H1 (cell line): Measurements from ENCODE around the gene IFNA1. TPM values are rescaled to one million over a fixed set of nuclear protein-coding genes. Genes with fewer than 3 reads are reported as not detected.

Experiments used
- CTCF ChIA-PET: fragments of 300-600 bp; sonication (Branson Sonifier 250); formaldehyde crosslinking; loops from one replicate; lab custom pipeline; 2021; ENCODE audit not compliant: partially characterized antibody; lab: Charles Lee
- POLR2A ChIA-PET: fragments of 300-600 bp; sonication (Branson Sonifier 250); formaldehyde crosslinking; loops from one replicate; lab custom pipeline; 2021; ENCODE audit warnings: inconsistent platforms; ENCODE audit not compliant: partially characterized antibody; lab: Charles Lee
- DNase-seq, 2 experiments: peaks; one replicate each; pipeline versions ENCODE4 v3.0.0 to v3.0.0-alpha.2; 2010 to 2022; ENCODE audit warnings: low spot score in 2 of 2, low read depth in 1 of 2, mixed read lengths in 1 of 2
- FAIRE-seq: peaks from 2 replicates; lab custom pipeline; 2011; peaks lifted over from hg19 to GRCh38; lab: Jason Lieb, UNC
- H2AFZ ChIP-seq: 2 replicates; pipeline ENCODE4 v1.8.1; 2012; ENCODE audit warnings: low read length, inconsistent platforms
- H2AK5ac ChIP-seq: 2 replicates; pipeline ENCODE4 v1.6.1; 2013; ENCODE audit warnings: low read depth, low read length
- H2BK120ac ChIP-seq: replicated peaks from 2 replicates; pipeline ENCODE3; 2013; ENCODE audit warnings: low read depth, low read length, inconsistent platforms
- H2BK12ac ChIP-seq: 2 replicates; pipeline ENCODE4 v1.6.1; 2013; ENCODE audit warnings: low read depth, low read length
- H2BK15ac ChIP-seq: 2 replicates; pipeline ENCODE4 v1.6.1; 2013; ENCODE audit warnings: low read length
- H2BK20ac ChIP-seq: 2 replicates; pipeline ENCODE4 v1.6.1; 2013; ENCODE audit warnings: low read length
- H2BK5ac ChIP-seq: 2 replicates; pipeline ENCODE4 v1.6.1; 2013; ENCODE audit warnings: low read depth, low read length
- H3K14ac ChIP-seq: 2 replicates; pipeline ENCODE4 v1.6.1; 2013; ENCODE audit warnings: inconsistent platforms; ENCODE audit not compliant: insufficient read length
- H3K18ac ChIP-seq: 2 replicates; pipeline ENCODE4 v1.6.1; 2013; ENCODE audit warnings: low read length; ENCODE audit errors: extremely low read depth
- H3K23ac ChIP-seq: 2 replicates; pipeline ENCODE4 v1.6.1; 2013; ENCODE audit warnings: inconsistent platforms; ENCODE audit not compliant: insufficient read length
- H3K23me2 ChIP-seq: 2 replicates; pipeline ENCODE4 v1.6.1; 2013; ENCODE audit warnings: low read depth, low read length
- H3K27ac ChIP-seq: 2 replicates; pipeline ENCODE4 v1.6.1; 2011; ENCODE audit warnings: low read depth, low read length, inconsistent platforms
- H3K27me3 ChIP-seq, 4 experiments: replicated peaks in 1 of 4; 1 replicate in 1 of 4; 2 replicates in 3 of 4; pipeline versions ENCODE4 v1.6.1 to v1.8.1; 2011 to 2013; ENCODE audit warnings: low read length in 3 of 4, mild to moderate bottlenecking in 3 of 4, inconsistent platforms in 2 of 4, mixed read lengths in 2 of 4, moderate library complexity in 1 of 4; ENCODE audit not compliant: control insufficient read depth in 3 of 4, insufficient read depth in 3 of 4; ENCODE audit errors: extremely low read depth in 1 of 4
- H3K36me3 ChIP-seq, 4 experiments: 2 replicates each; pipeline versions ENCODE4 v1.6.1 to v1.8.1; 2011 to 2013; ENCODE audit warnings: mild to moderate bottlenecking in 4 of 4, low read length in 3 of 4, moderate library complexity in 2 of 4, control low read depth in 1 of 4, inconsistent platforms in 1 of 4; ENCODE audit not compliant: insufficient read depth in 4 of 4, control insufficient read depth in 2 of 4
- H3K4ac ChIP-seq: replicated peaks from 2 replicates; pipeline ENCODE3; 2013; ENCODE audit warnings: low read length, low read depth, mixed read lengths, inconsistent platforms; ENCODE audit not compliant: insufficient read length
- H3K4me1 ChIP-seq, 4 experiments: replicated peaks in 1 of 4; 1 replicate in 1 of 4; 2 replicates in 3 of 4; pipeline versions ENCODE4 v1.6.1 to v1.8.1; 2011 to 2013; ENCODE audit warnings: low read length in 3 of 4, inconsistent platforms in 2 of 4, mixed read lengths in 1 of 4; ENCODE audit not compliant: insufficient read depth in 4 of 4, control insufficient read depth in 3 of 4
- H3K4me2 ChIP-seq, 2 experiments: 2 replicates each; pipeline versions ENCODE4 v1.6.1 to v1.8.1; 2011 to 2013; ENCODE audit warnings: low read depth in 2 of 2, low read length in 2 of 2, control low read depth in 1 of 2, inconsistent platforms in 1 of 2, mild to moderate bottlenecking in 1 of 2; ENCODE audit not compliant: insufficient read depth in 1 of 2
- H3K4me3 ChIP-seq, 4 experiments: fragments of 200-600, 300-600 bp in 1 of 4; sonication (generic), shearing (Covaris generic), sonication (Bioruptor Twin) in 1 of 4; 2 replicates each; pipeline versions ENCODE4 v1.5.1 to v1.8.1; 2011 to 2016; ENCODE audit warnings: low read length in 4 of 4, low read depth in 3 of 4, control low read depth in 2 of 4, inconsistent platforms in 2 of 4, mild to moderate bottlenecking in 2 of 4, mixed read lengths in 1 of 4, moderate library complexity in 1 of 4; ENCODE audit not compliant: insufficient read depth in 2 of 4; ENCODE audit errors: extremely low read depth in 1 of 4
- H3K56ac ChIP-seq: replicated peaks from 2 replicates; pipeline ENCODE3; 2013; ENCODE audit warnings: low read depth, mild to moderate bottlenecking, mixed read lengths, low read length, inconsistent platforms; ENCODE audit not compliant: insufficient read length
- H3K79me1 ChIP-seq: 2 replicates; pipeline ENCODE4 v1.6.1; 2013; ENCODE audit warnings: low read depth, low read length, control low read depth
- H3K79me2 ChIP-seq, 2 experiments: 2 replicates each; pipeline versions ENCODE4 v1.6.1 to v1.8.1; 2012 to 2013; ENCODE audit warnings: low read length in 2 of 2, mild to moderate bottlenecking in 2 of 2, inconsistent platforms in 1 of 2; ENCODE audit not compliant: insufficient read depth in 2 of 2, control insufficient read depth in 1 of 2
- H3K9ac ChIP-seq, 4 experiments: replicated peaks in 1 of 4; 1 replicate in 1 of 4; 2 replicates in 3 of 4; pipeline versions ENCODE4 v1.6.1 to v1.8.1; 2011 to 2013; ENCODE audit warnings: low read depth in 3 of 4, low read length in 3 of 4, control low read depth in 2 of 4, mild to moderate bottlenecking in 2 of 4, moderate library complexity in 2 of 4, inconsistent platforms in 1 of 4; ENCODE audit errors: extremely low read depth in 1 of 4
- H3K9me3 ChIP-seq, 2 experiments: 2 replicates each; pipeline versions ENCODE4 v1.6.1 to v1.8.1; 2012 to 2013; ENCODE audit warnings: mild to moderate bottlenecking in 2 of 2, moderate library complexity in 2 of 2, control low read depth in 1 of 2, inconsistent platforms in 1 of 2, low read depth in 1 of 2, low read length in 1 of 2, mixed read lengths in 1 of 2; ENCODE audit not compliant: insufficient read depth in 2 of 2
- H4K20me1 ChIP-seq, 2 experiments: replicated peaks in 1 of 2; 2 replicates each; pipeline versions ENCODE3 to v1.8.1; 2011 to 2013; ENCODE audit warnings: inconsistent platforms in 2 of 2, low read length in 2 of 2, mild to moderate bottlenecking in 1 of 2; ENCODE audit not compliant: insufficient read depth in 2 of 2, control insufficient read depth in 1 of 2
- H4K5ac ChIP-seq: 2 replicates; pipeline ENCODE4 v1.6.1; 2013; ENCODE audit warnings: low read length, low read depth, mixed read lengths, inconsistent platforms; ENCODE audit not compliant: insufficient read length
- H4K8ac ChIP-seq: 2 replicates; pipeline ENCODE4 v1.8.0; 2013; ENCODE audit warnings: mild to moderate bottlenecking, moderate library complexity, low read length, inconsistent platforms; ENCODE audit not compliant: insufficient read depth; ENCODE audit errors: extremely low read depth
- H4K91ac ChIP-seq: replicated peaks from 2 replicates; pipeline ENCODE3; 2013; ENCODE audit warnings: low read length, mixed read lengths, inconsistent platforms; ENCODE audit not compliant: insufficient read length
- ASH2L ChIP-seq: fragments of 200-600, 300-600 bp; sonication (generic); IDR thresholded peaks from one replicate; pipeline ENCODE4 v1.7.1; 2017; ENCODE audit warnings: low read length
- BACH1 ChIP-seq: IDR thresholded peaks from 2 replicates; pipeline ENCODE4 v1.6.1; 2012; ENCODE audit warnings: low read length, improper control_type of control experiment
- CTCF ChIP-seq, 3 experiments: IDR thresholded peaks; 1 replicate in 2 of 3; 2 replicates in 1 of 3; pipeline versions ENCODE4 v1.5.1 to v1.6.1; 2011; ENCODE audit warnings: low read length in 3 of 3, mild to moderate bottlenecking in 3 of 3, inconsistent platforms in 2 of 3, low read depth in 1 of 3, moderate library complexity in 1 of 3; ENCODE audit not compliant: insufficient read depth in 1 of 3; ENCODE audit errors: control extremely low read depth in 1 of 3
- E2F6 ChIP-seq: IDR thresholded peaks from 2 replicates; pipeline ENCODE4 v1.6.1; 2012; ENCODE audit warnings: inconsistent platforms
- RAD21 ChIP-seq, 2 experiments: IDR thresholded peaks in 1 of 2; conservative IDR thresholded peaks in 1 of 2; 2 replicates each; pipeline ENCODE4 v1.6.1; 2011; ENCODE audit warnings: low read depth in 2 of 2, low read length in 2 of 2, improper control_type of control experiment in 1 of 2, inconsistent platforms in 1 of 2, mild to moderate bottlenecking in 1 of 2, moderate library complexity in 1 of 2
- SUZ12 ChIP-seq: fragments of 200-600 bp; sonication (generic); IDR thresholded peaks from 2 replicates; pipeline ENCODE4 v1.6.1; 2012; ENCODE audit warnings: mild to moderate bottlenecking, inconsistent platforms, low read length, moderate library complexity, mixed read lengths
- WGBS, 2 experiments: shearing (Covaris generic) in 1 of 2; methylation state at CpG; one replicate each; pipeline versions ENCODE4 v1.1.6 to v1.1.7; 2013 to 2015; ENCODE audit warnings: low lambda C conversion rate in 2 of 2, mixed read lengths in 2 of 2, inconsistent platforms in 1 of 2, low coverage in 1 of 2, missing lambda C conversion rate in 1 of 2; ENCODE audit not compliant: insufficient replicate concordance in 2 of 2, insufficient coverage in 1 of 2, insufficient read length in 1 of 2; ENCODE audit errors: extremely low coverage in 1 of 2, missing lambda C conversion rate in 1 of 2; 5-methylcytosine and 5-hydroxymethylcytosine counted together
- polyA plus RNA-seq, 7 experiments: library from polyadenylated mRNA; depleted of rRNA in 3 of 7; stranded (reverse) in 5 of 7; unstranded in 2 of 7; fragments of >200 nt in 5 of 7; fragments of 200-250 nt in 2 of 7; gene quantifications; 1 replicate in 5 of 7; 2 replicates in 1 of 7; 4 replicates in 1 of 7; pipeline versions ENCODE4 v1.2.1 to v1.2.3, GENCODE V29; 2011 to 2013; ENCODE audit warnings: missing spikeins in 2 of 7, mixed read lengths in 2 of 7
- total RNA-seq: library from RNA; stranded (reverse); fragmentation: NEBNext Ultra II Directional; extraction: Animal tissue kit (Norgen Biotek cat#: 25700); gene quantifications from 2 replicates; pipeline ENCODE4 v1.2.1, GENCODE V29; 2021

Gene IFNA1
- total and polyA plus RNA-seq, 2 of the 8 experiments (the other 6 are each of a cell fraction or from before 2014, with no cell fraction given): not detected

- Histone ChIP-seq H3K9me3 (no peaks in the 10 kb centered on the region), H3K4me3 (peak overlapping the region; percentile 23 to 57 (median 34); a peak in 6 of 8 replicates), H4K20me1 (no peaks in the 10 kb centered on the region), H3K36me3 (no peaks in the 10 kb centered on the region), H3K27me3 (peaks cover 0 to 8% (median 4%) of the 10 kb centered on the region in 4 experiments; a peak in 3 of 7 replicates), H2BK15ac (no peak overlapping the region), H2AK5ac (no peak overlapping the region), H3K14ac (no peak overlapping the region), H3K23me2 (no peaks in the 10 kb centered on the region; the same call in 1 of the 2 replicates), H3K9ac (no peak overlapping the region; a peak in 1 of 7 replicates), H3K23ac (no peak overlapping the region), H3K79me2 (no peaks in the 10 kb centered on the region), H2BK20ac (no peak overlapping the region), H3K79me1 (no peaks in the 10 kb centered on the region), H2BK12ac (no peak overlapping the region), H3K27ac (no peak overlapping the region), H2AFZ (peak overlapping the region; percentile 81), H3K18ac (no peak overlapping the region), H3K4me2 (peak overlapping the region; percentile 57 to 61), H4K8ac (no peak overlapping the region), H2BK120ac (no peak overlapping the region), H3K4me1 (no peaks in the 10 kb centered on the region), H4K91ac (no peak overlapping the region), H4K5ac (no peak overlapping the region), H3K56ac (no peak overlapping the region), H3K4ac (no peak overlapping the region), H2BK5ac (no peak overlapping the region)
- FAIRE-seq (peak; percentile 45), DNase-seq (peak in 1 of 2 experiments; percentile 87)
- CTCF ChIA-PET: interaction anchor here (0.6 to 6.8 kb wide), 42 partner anchors 9 to 409 kb away, joined by 3 to 79 read pairs (median 5); partner anchors contain the start of genes IFNA14, IFNA2, IFNA8 and KLHL9
- WGBS, 2 experiments: 14% methylated on average over 40 of the region's 40 CpGs; no CpG with 5 or more reads in 1 of the 2 experiments
- POLR2A ChIA-PET: interaction anchor here (0.6 to 1.3 kb wide), 4 partner anchors 10 to 418 kb away, joined by 3 to 4 read pairs (median 3); partner anchors contain the start of gene KLHL9
- TF ChIP-seq RAD21 (IDR thresholded peaks at IDR 0.05 in 1 of 2, conservative IDR thresholded peaks at IDR 0.05 in 1 of 2; ENCODE audit: low read depth in 2 of 2, low read length in 2 of 2) (peak; percentile 61 to 72), BACH1 (peak; percentile 69), SUZ12 (0 out of 2 replicates have a peak, but pooled peaks have one; percentile 30), CTCF (IDR thresholded peaks at IDR 0.05; ENCODE audit: control extremely low read depth in 1 of 3, insufficient read depth in 1 of 3, low read depth in 1 of 3, low read length in 3 of 3) (peak; percentile 88 to 98 (median 93)), E2F6 (0 out of 2 replicates have a peak, but pooled peaks have one; percentile 20), ASH2L (peak; percentile 51)
Measured at GRCh38 chr9:21395778-21396717, 44.2 kb upstream of the IFNA1 start.
